ENCODE results near the gene ABHD17C.

Gene ABHD17C

GRCh38 chr15:80685628-80686027, 9.5 kb upstream of the ABHD17C start:
- no peak for DNase-seq (ENCODE audit: low read depth, low spot score)

GRCh38 chr15:80689294-80689693, 5.8 kb upstream of the ABHD17C start:
- no peak overlapping the region for H3K27ac ChIP-seq
- DNase-seq (ENCODE audit: low read depth, low spot score) = no peak

More at GRCh38 chr15:80685628-80686027, 9.5 kb upstream of the ABHD17C start:
- H3K27ac ChIP-seq = no peak overlapping the region

- no peak for DNase-seq (ENCODE audit: low read depth, low spot score)
- H3K27ac ChIP-seq = no peak overlapping the region
These were observed 5.4 kb upstream of the ABHD17C start for GRCh38 chr15:80689716-80690115.

- no peak for DNase-seq (ENCODE audit: low read depth, low spot score)
- no peak overlapping the region for H3K27ac ChIP-seq
These were observed 3.5 kb upstream of the ABHD17C start for GRCh38 chr15:80691575-80691974.

GRCh38 chr15:80693682-80694610, 1.2 kb upstream of the ABHD17C start:
- H3K27ac ChIP-seq = peak overlapping the region; percentile 75
- DNase-seq (ENCODE audit: low read depth, low spot score) = no peak

GRCh38 chr15:80694611-80695098, 455 bp upstream of the ABHD17C start:
- H3K27ac ChIP-seq = peak overlapping the region; percentile 75
- DNase-seq (ENCODE audit: low read depth, low spot score) = no peak

- H3K27ac ChIP-seq = peak overlapping the region; percentile 75
- no peak for DNase-seq (ENCODE audit: low read depth, low spot score)
These were observed 976 bp downstream of the ABHD17C start for GRCh38 chr15:80695911-80696661.

GRCh38 chr15:80697075-80697685, 2.1 kb downstream of the ABHD17C start:
- H3K27ac ChIP-seq = peak overlapping the region; percentile 75
- DNase-seq (ENCODE audit: low read depth, low spot score) = no peak

- no peak for DNase-seq (ENCODE audit: low read depth, low spot score)
- H3K27ac ChIP-seq = no peak overlapping the region
These were observed 3.6 kb downstream of the ABHD17C start for GRCh38 chr15:80698676-80699075.

- DNase-seq (ENCODE audit: low read depth, low spot score) = no peak
- H3K27ac ChIP-seq = peak overlapping the region; percentile 12
These were observed 4.9 kb downstream of the ABHD17C start for GRCh38 chr15:80699981-80700380.

GRCh38 chr15:80701676-80702311, 6.7 kb downstream of the ABHD17C start:
- DNase-seq (ENCODE audit: low read depth, low spot score) = no peak

GRCh38 chr15:80703081-80703480, 8.0 kb downstream of the ABHD17C start:
- no peak overlapping the region for H3K27ac ChIP-seq
- no peak for DNase-seq (ENCODE audit: low read depth, low spot score)

More at GRCh38 chr15:80701676-80702311, 6.7 kb downstream of the ABHD17C start:
- H3K27ac ChIP-seq = no peak overlapping the region

GRCh38 chr15:80703965-80704364, 8.9 kb downstream of the ABHD17C start:
- DNase-seq (ENCODE audit: low read depth, low spot score) = no peak
- no peak overlapping the region for H3K27ac ChIP-seq

- DNase-seq (ENCODE audit: low read depth, low spot score) = no peak
- H3K27ac ChIP-seq = no peak overlapping the region
These were observed 11.1 kb downstream of the ABHD17C start for GRCh38 chr15:80706161-80706560.

GRCh38 chr15:80709542-80709941, 14.4 kb downstream of the ABHD17C start:
- no peak for DNase-seq (ENCODE audit: low read depth, low spot score)
- H3K27ac ChIP-seq = peak overlapping the region; percentile 83

- peak overlapping the region; percentile 83 for H3K27ac ChIP-seq
These were observed 15.8 kb downstream of the ABHD17C start for GRCh38 chr15:80710635-80711554.

GRCh38 chr15:80711886-80712285, 16.8 kb downstream of the ABHD17C start:
- H3K27ac ChIP-seq = no peak overlapping the region
- DNase-seq (ENCODE audit: low read depth, low spot score) = no peak

More at GRCh38 chr15:80710635-80711554, 15.8 kb downstream of the ABHD17C start:
- DNase-seq (ENCODE audit: low read depth, low spot score) = no peak

- DNase-seq (ENCODE audit: low read depth, low spot score) = no peak
- no peak overlapping the region for H3K27ac ChIP-seq
These were observed 17.8 kb downstream of the ABHD17C start for GRCh38 chr15:80712956-80713355.

- DNase-seq (ENCODE audit: low read depth, low spot score) = no peak
- H3K27ac ChIP-seq = no peak overlapping the region
These were observed 26.4 kb downstream of the ABHD17C start for GRCh38 chr15:80721476-80721875.

Data from epithelial cell of prostate (primary cell).